Measurements from ENCODE around the gene SSBP3. TPM values are rescaled to one million over a fixed set of nuclear protein-coding genes. Genes with fewer than 3 reads are reported as not detected.
A peak's percentile ranks its signal among the peaks of the same experiment; 100 is the strongest.

Gene SSBP3
- total RNA-seq, 1 experiment from 2014 or later, result 115 TPM

DNA sequence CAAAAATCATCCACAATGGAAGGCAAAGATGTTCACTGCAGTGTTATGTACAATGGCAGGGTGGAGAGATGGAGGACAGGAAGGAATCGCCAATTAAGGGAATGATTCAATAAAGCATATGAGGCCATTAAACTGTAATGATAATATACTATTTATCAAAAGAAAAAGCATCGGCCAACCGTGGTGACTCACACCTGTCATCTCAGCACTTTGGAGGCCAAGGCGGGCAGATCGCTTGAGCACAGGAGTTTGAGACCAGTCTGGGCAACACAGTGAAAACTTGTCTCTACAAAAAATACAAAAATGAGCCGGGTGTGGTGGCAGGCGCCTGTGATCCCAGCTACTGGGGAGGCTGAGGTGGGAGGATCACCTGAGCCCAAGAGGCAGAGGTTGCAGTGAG lies 89.1 kb downstream of the SSBP3 start (continued):
- TF ChIP-seq ETV6 (CRISPR knock-in tag; IDR thresholded peaks at IDR 0.05) (no peak), TEAD1 (CRISPR knock-in tag; IDR thresholded peaks at IDR 0.05) (no peak)
- TF ChIP-seq, protein P1, sequence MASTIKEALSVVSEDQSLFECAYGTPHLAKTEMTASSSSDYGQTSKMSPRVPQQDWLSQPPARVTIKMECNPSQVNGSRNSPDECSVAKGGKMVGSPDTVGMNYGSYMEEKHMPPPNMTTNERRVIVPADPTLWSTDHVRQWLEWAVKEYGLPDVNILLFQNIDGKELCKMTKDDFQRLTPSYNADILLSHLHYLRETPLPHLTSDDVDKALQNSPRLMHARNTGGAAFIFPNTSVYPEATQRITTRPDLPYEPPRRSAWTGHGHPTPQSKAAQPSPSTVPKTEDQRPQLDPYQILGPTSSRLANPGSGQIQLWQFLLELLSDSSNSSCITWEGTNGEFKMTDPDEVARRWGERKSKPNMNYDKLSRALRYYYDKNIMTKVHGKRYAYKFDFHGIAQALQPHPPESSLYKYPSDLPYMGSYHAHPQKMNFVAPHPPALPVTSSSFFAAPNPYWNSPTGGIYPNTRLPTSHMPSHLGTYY (CRISPR knock-in tag; IDR thresholded peaks at IDR 0.05), result no peak

DNA sequence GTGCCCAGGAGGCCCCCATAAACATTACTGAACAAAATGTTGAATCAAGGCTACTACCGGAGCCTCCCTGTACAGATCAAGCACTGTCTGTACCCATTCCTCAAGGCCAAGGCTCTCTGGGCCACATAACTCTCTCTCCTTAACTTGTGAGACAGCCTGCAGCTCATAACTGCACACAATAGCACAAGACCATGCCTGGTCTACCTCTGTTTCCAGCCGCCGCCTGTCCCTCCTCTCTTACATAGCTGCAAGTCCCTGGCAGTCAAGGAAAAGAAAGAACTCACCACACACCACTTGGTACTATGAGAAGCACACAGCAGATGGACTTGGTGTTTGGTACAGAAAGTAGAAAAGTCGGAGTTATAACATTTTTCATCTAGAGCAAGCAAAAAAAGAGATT lies 91.1 kb downstream of the SSBP3 start:
- POLR2A ChIA-PET, result interaction anchor here (1.3 to 1.9 kb wide), 2 partner anchors 8 to 174 kb away, joined by 4 to 5 read pairs; no protein-coding TSS in a partner anchor
- TF ChIP-seq ZNF317 (CRISPR knock-in tag; IDR thresholded peaks at IDR 0.05; ENCODE audit: borderline replicate concordance, low read depth) (peak; percentile 62; the same call in 1 of the 2 replicates), MYBL2 (CRISPR knock-in tag; IDR thresholded peaks at IDR 0.05) (no peak), MXD4 (CRISPR knock-in tag; IDR thresholded peaks at IDR 0.05; ENCODE audit: borderline replicate concordance) (no peak), CBFB (CRISPR knock-in tag; IDR thresholded peaks at IDR 0.05; ENCODE audit: low read depth) (no peak)
- ATAC-seq, result no peak
- no peaks in the 10 kb centered on the region for H3K27me3 Mint-ChIP-seq (ENCODE audit: low read depth)
- no peaks in the 10 kb centered on the region for H3K9me3 Mint-ChIP-seq
- CTCF ChIA-PET, result interaction anchor here (1.2 to 3.4 kb wide), 5 partner anchors 10 to 174 kb away, joined by 3 to 15 read pairs (median 6); partner anchors contain the start of gene SSBP3
- H3K36me3 Mint-ChIP-seq, result peaks cover 4% of the 10 kb centered on the region; the same call in 1 of the 2 replicates
- peaks cover 73% of the 10 kb centered on the region for H3K4me1 Mint-ChIP-seq
- H3K27ac Mint-ChIP-seq, result peak overlapping the region; percentile 89
- H3K4me3 Mint-ChIP-seq, result no peak overlapping the region
- DNase-seq (ENCODE audit: low spot score), result no peak

DNA sequence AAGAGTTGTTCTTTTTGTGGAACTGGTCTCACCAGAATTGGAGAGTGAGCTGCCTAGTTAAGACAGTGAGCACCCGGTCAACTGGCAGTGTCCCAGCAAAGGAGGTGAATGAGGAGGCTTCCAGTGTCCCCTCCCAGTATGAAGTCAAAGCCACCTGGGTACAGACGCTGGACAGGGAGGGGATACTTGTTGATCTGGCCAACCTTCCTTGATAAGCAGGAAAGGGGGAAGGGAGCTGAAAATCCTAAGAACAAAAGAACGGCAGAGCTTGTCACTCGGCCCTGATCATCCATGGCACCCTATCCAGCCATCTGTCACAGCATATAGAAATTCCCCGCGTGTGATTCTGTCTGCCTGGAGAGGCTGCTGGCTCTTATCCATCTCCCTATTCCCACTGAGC lies 91.5 kb downstream of the SSBP3 start:
- no peak for ATAC-seq
- TF ChIP-seq ZNF219 (CRISPR knock-in tag; IDR thresholded peaks at IDR 0.05; ENCODE audit: borderline replicate concordance), result no peak
- no peak for TF ChIP-seq ZNF416 (CRISPR knock-in tag; IDR thresholded peaks at IDR 0.05)
- Mint-ChIP-seq H3K36me3 (peaks cover 4% of the 10 kb centered on the region; the same call in 1 of the 2 replicates), H3K27ac (peak overlapping the region; percentile 89), H3K4me3 (no peak overlapping the region), H3K27me3 (ENCODE audit: low read depth) (no peaks in the 10 kb centered on the region), H3K4me1 (peaks cover 73% of the 10 kb centered on the region), H3K9me3 (no peaks in the 10 kb centered on the region)
- POLR2A ChIA-PET, result interaction anchor here (1.3 to 1.9 kb wide), 2 partner anchors 9 to 174 kb away, joined by 4 to 5 read pairs; no protein-coding TSS in a partner anchor
- CTCF ChIA-PET, result interaction anchor here (0.6 to 3.4 kb wide), 9 partner anchors 11 to 185 kb away, joined by 3 to 15 read pairs (median 4); partner anchors contain the start of gene SSBP3
- no peak for DNase-seq (ENCODE audit: low spot score)

DNA sequence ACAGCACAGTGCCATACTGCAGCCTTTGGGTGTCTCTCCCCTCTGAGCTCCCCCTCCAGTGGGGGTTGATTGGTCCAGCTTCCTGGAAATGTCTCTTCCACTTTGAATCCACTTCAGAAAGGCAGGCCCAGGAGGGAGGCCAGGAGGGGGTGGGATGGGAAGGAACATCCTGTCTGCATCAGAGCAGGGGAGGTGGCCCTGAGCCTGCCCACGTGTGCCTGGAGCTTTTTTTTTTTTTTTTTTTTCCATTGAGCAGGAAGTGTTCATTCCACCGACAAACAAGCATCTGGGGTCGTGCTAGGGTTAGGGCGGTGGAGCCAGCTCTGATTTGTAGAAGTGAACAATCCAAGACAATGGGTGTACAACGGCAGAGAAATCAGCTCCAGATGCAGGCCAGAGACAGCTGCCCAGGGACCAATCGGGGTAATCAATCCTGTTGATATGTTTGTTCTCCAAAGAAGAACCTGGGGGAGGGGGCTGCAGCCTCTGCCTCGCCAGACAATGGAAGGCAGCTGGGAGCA lies 93.3 kb downstream of the SSBP3 start:
- ATAC-seq (peak; percentile 26), DNase-seq (ENCODE audit: low spot score) (peak; percentile 42)
- Mint-ChIP-seq H3K36me3 (peaks cover 4% of the 10 kb centered on the region; the same call in 1 of the 2 replicates), H3K27ac (peak overlapping the region; percentile 76; the same call in 1 of the 2 replicates), H3K4me1 (peaks cover 75% of the 10 kb centered on the region), H3K27me3 (ENCODE audit: low read depth) (no peaks in the 10 kb centered on the region), H3K9me3 (no peaks in the 10 kb centered on the region), H3K4me3 (no peak overlapping the region)
- POLR2A ChIA-PET, result interaction anchor here (0.5 to 1.6 kb wide), 15 partner anchors 11 to 177 kb away, joined by 3 to 9 read pairs (median 4); partner anchors contain the start of gene SSBP3
- TF ChIP-seq SP1 (CRISPR knock-in tag; conservative IDR thresholded peaks at IDR 0.05), result no peak
- TF ChIP-seq, protein P2, sequence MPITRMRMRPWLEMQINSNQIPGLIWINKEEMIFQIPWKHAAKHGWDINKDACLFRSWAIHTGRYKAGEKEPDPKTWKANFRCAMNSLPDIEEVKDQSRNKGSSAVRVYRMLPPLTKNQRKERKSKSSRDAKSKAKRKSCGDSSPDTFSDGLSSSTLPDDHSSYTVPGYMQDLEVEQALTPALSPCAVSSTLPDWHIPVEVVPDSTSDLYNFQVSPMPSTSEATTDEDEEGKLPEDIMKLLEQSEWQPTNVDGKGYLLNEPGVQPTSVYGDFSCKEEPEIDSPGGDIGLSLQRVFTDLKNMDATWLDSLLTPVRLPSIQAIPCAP (CRISPR knock-in tag; IDR thresholded peaks at IDR 0.05), result no peak
- TF ChIP-seq, protein P3, sequence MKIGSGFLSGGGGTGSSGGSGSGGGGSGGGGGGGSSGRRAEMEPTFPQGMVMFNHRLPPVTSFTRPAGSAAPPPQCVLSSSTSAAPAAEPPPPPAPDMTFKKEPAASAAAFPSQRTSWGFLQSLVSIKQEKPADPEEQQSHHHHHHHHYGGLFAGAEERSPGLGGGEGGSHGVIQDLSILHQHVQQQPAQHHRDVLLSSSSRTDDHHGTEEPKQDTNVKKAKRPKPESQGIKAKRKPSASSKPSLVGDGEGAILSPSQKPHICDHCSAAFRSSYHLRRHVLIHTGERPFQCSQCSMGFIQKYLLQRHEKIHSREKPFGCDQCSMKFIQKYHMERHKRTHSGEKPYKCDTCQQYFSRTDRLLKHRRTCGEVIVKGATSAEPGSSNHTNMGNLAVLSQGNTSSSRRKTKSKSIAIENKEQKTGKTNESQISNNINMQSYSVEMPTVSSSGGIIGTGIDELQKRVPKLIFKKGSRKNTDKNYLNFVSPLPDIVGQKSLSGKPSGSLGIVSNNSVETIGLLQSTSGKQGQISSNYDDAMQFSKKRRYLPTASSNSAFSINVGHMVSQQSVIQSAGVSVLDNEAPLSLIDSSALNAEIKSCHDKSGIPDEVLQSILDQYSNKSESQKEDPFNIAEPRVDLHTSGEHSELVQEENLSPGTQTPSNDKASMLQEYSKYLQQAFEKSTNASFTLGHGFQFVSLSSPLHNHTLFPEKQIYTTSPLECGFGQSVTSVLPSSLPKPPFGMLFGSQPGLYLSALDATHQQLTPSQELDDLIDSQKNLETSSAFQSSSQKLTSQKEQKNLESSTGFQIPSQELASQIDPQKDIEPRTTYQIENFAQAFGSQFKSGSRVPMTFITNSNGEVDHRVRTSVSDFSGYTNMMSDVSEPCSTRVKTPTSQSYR (CRISPR knock-in tag; IDR thresholded peaks at IDR 0.05), result no peak
- TF ChIP-seq, protein P4, sequence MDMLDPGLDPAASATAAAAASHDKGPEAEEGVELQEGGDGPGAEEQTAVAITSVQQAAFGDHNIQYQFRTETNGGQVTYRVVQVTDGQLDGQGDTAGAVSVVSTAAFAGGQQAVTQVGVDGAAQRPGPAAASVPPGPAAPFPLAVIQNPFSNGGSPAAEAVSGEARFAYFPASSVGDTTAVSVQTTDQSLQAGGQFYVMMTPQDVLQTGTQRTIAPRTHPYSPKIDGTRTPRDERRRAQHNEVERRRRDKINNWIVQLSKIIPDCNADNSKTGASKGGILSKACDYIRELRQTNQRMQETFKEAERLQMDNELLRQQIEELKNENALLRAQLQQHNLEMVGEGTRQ (CRISPR knock-in tag; IDR thresholded peaks at IDR 0.05), result peak; percentile 60
- no peak for TF ChIP-seq SMAD3 (CRISPR knock-in tag; IDR thresholded peaks at IDR 0.05; ENCODE audit: borderline replicate concordance)
- CTCF ChIA-PET, result interaction anchor here (0.5 to 3.4 kb wide), 19 partner anchors 10 to 250 kb away, joined by 3 to 15 read pairs (median 4); no protein-coding TSS in a partner anchor

Measured in WTC11 (cell line).